Measurements from ENCODE around the gene CRHR2.

The CRHR2 gene

DNA sequence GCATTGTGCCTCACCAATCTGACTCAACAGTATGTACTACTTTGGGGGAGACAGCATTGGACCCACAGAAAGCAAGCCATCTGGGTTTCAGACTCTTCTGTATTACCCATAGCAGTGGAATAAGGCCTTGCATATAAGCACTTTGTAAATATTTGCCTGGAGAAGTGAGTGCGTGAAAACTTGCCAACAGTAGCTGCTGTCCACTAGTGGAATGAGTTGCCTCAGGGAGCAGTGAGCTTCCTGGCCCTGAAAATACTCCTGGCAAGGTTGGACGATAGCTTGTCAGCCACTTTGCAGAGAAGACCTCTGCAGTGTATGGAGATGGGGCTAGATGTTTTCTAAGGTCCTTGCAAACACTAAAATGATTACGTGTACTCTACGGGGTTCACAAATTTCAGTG, 65.9 kb downstream of the CRHR2 start:
- no peak for DNase-seq

DNA sequence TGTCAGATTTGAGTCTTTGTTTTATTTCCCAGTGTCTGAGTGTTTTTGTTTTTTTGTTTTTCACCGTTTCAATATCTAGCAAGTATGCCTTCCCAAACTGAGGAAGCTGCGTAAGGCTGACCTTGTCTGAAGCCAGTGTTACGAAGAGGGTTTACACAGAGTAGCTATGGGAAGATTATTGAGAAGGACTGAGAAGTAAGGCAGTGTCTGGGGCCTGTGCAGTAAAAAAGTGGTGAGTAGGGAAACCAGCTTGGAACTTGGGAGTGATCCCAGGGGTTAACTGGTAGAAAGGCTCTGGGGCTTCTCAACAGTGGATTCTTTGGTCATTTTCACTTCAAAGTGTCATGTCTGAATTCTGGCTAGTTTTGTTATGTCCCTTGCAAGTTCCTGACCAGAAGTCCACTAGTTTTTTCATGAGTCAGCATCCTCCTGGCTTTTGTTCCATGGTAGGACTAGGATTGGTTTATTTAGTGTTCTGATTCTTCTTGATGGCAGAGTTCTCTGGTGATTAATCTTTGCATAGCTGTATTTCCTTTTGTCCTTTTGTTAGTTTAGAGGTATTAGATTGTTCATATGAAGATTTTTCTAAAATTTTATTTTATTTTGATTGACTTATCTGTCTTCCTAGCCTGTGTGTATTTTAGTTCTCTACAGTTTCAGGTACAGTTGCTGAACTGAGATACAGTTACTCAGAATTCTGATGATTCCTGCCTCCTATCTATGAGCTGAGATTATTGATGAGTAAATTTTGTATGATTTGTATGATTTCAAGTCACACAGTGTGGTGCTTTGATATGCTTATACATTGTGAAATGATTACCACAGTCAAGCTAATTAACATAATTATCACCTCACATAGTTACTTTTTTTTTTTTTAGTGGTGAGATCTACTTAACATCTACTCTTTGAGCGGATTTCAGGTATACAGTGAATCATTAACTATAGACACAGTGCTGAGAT, 68.6 kb downstream of the CRHR2 start:
- DNase-seq, result no peak

DNA sequence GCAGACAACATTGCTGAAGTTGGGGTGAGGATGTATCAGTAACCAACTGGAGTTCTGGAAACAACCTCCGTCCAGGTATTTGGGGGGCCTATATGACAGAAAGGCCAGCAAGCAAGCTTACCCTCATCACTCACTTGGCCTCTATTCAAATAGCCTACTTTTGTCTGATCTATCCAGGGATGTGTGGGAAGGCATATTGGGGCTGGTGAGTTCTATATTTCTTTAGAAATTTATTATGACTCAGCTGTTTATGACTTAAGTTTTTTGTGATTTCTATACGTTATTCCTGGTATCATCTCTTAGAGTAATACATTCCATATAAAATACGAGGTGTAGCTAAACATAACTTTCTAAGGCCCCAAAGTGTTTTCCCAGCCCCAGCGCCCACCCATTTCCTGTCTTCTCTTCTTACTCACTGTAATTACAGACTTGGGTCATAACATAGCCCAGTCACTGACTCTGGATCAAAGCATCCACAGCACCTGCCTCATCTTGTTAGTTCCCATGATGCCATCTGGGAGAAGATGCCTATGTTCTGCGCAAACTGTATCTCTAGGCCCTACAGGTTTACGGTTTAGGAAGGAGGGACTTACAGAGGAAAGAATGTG, 69.5 kb downstream of the CRHR2 start:
- DNase-seq, result no peak

DNA sequence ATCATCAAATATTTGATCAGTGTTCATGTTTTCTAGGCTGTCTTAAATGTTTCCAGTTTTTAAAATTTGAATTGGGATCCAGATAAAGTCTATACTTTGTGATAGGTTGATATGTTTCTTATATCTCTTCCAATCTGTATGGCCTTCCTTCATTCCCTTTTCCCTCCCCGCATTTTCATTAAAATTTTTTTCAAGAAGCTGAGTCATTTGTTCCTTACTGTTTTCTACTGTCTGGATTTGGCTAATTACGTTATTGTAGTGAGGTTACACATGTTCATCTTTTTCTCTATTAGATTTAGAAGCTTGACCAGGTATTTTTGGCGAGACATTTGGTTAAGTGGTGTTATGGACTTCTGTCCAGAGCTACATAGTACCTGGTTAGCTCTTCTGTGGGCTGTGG, 76.4 kb downstream of the CRHR2 start:
- DNase-seq, result no peak

DNA sequence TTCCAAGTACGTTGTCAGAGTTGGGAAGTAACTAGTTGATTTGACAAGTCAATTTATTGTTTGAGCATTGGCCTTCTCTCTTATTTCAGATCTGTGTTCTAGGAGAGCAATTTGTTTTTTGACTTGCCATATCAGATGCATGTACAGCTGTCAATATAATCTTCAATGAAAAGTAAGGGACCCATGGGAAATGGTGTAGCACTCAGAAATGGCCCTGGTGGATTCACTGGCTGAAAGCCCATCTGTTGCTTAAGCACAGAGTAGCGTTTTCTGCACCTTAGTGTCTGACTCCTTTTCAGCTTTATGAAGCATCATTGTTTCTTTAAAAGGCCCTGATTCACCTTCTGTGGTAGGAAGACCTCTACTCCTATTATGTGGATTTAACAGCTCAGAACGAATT, 77.4 kb downstream of the CRHR2 start:
- peak; percentile 92 for DNase-seq

Measured in NCI-H2171 (cell line).